Gastroesophageal sphincter (tissue), 3 donors: ENCODE data around the gene KCNIP4.

Experiments used
- POLR2A ChIP-seq, 2 donors: fragments of 450-650 bp; IDR thresholded peaks; one replicate each; pipeline ENCODE4 v1.6.1; 2017; ENCODE audit warnings: antibody characterized with exemption in 2 of 2, mild to moderate bottlenecking in 2 of 2, moderate library complexity in 1 of 2
- POLR2AphosphoS5 ChIP-seq: sonication (generic); formaldehyde crosslinking; IDR thresholded peaks from one replicate; pipeline ENCODE4 v1.6.1; 2017; ENCODE audit warnings: antibody characterized with exemption
- TF ChIP-seq, protein P1 (sequence below), 4 experiments: fragments of 200-600 bp in 2 of 4; fragments of 450-650 bp in 2 of 4; sonication (generic) in 1 of 4; IDR thresholded peaks; one replicate each; pipeline ENCODE4 v1.5.1; 2017 to 2019; ENCODE audit warnings: antibody characterized with exemption in 4 of 4, mild to moderate bottlenecking in 2 of 4, moderate library complexity in 2 of 4

DNA sequence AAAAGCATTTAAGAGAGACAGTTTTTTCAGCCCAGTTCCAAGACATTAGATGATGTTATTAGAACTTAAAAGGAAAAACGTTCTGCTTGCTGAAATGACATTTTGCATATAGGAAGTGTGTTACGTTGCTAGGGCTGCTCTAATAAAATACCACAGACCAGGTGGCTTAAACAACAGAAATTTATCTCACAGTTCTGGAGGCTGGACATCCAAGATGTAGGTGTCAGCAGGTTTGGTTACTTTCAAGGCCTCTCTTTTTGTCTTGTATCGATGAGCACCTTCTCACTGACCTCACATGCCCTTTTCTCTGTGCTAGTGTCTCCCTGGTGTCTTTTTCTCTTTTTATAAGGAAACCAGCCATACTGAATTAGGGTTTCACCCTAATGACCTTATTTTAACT, 1043.6 kb downstream of the KCNIP4 start:
- TF ChIP-seq, protein P1, sequence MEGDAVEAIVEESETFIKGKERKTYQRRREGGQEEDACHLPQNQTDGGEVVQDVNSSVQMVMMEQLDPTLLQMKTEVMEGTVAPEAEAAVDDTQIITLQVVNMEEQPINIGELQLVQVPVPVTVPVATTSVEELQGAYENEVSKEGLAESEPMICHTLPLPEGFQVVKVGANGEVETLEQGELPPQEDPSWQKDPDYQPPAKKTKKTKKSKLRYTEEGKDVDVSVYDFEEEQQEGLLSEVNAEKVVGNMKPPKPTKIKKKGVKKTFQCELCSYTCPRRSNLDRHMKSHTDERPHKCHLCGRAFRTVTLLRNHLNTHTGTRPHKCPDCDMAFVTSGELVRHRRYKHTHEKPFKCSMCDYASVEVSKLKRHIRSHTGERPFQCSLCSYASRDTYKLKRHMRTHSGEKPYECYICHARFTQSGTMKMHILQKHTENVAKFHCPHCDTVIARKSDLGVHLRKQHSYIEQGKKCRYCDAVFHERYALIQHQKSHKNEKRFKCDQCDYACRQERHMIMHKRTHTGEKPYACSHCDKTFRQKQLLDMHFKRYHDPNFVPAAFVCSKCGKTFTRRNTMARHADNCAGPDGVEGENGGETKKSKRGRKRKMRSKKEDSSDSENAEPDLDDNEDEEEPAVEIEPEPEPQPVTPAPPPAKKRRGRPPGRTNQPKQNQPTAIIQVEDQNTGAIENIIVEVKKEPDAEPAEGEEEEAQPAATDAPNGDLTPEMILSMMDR (IDR thresholded peaks at IDR 0.05) = no peak
- TF ChIP-seq POLR2A (IDR thresholded peaks at IDR 0.05) (no peak), POLR2AphosphoS5 (no peak)
